ENCODE results near the gene RAP2B. TPM values are rescaled to one million over a fixed set of nuclear protein-coding genes. Genes with fewer than 3 reads are reported as not detected.
"Not testable (repeated sequence)": the region's sequence is repeated elsewhere in the genome, so short reads cannot be mapped to it uniquely, and the experiment has no call there.

The RAP2B gene
- 24.5 TPM for total RNA-seq (ENCODE audit: unreplicated experiment)
- long read RNA-seq, full-length matches to known transcripts, result 27 of 28 reads
- long read RNA-seq, partial matches to known transcripts, result 0 of 28 reads
- long read RNA-seq, other reads (novel, unspliced or antisense), result 1 of 28 reads

- DNase-seq, result peak; percentile 99
- no peak for TF ChIP-seq CTCF (IDR thresholded peaks at IDR 0.05; ENCODE audit: partially characterized antibody, unreplicated experiment)
- peaks cover 9% of the 10 kb centered on the region for H3K27me3 Mint-ChIP-seq (ENCODE audit: unreplicated experiment)
- peaks cover 22% of the 10 kb centered on the region for H3K4me1 Mint-ChIP-seq (ENCODE audit: low read depth, unreplicated experiment)
- H3K27ac Mint-ChIP-seq (ENCODE audit: unreplicated experiment), result peak within 1 kb of the TSS; percentile 98
- peaks cover 20% of the 10 kb centered on the region for H3K9me3 Mint-ChIP-seq (ENCODE audit: unreplicated experiment)
- H3K4me3 Mint-ChIP-seq (ENCODE audit: unreplicated experiment), result peak within 1 kb of the TSS; percentile 99
- no peaks in the 10 kb centered on the region for H3K36me3 Mint-ChIP-seq (ENCODE audit: unreplicated experiment)
Measured at GRCh38 chr3:153161714-153162512, at the start of gene RAP2B. RAP2B (plus strand) TSS chr3:153162226; CDS start chr3:153162694, 468 bp downstream.

GRCh38 chr3:153113541-153113940 is 48.5 kb upstream of the RAP2B start:
- no peak for TF ChIP-seq CTCF (IDR thresholded peaks at IDR 0.05; ENCODE audit: partially characterized antibody, unreplicated experiment)
- Mint-ChIP-seq H3K4me1 (ENCODE audit: low read depth, unreplicated experiment) (no peaks in the 10 kb centered on the region), H3K27ac (ENCODE audit: unreplicated experiment) (no peak overlapping the region), H3K27me3 (ENCODE audit: unreplicated experiment) (peaks cover 4% of the 10 kb centered on the region), H3K4me3 (ENCODE audit: unreplicated experiment) (no peak overlapping the region), H3K9me3 (ENCODE audit: unreplicated experiment) (no peaks in the 10 kb centered on the region), H3K36me3 (ENCODE audit: unreplicated experiment) (no peaks in the 10 kb centered on the region)
- DNase-seq, result no peak

- not testable (repeated sequence) for H3K27ac Mint-ChIP-seq (ENCODE audit: unreplicated experiment); H3K9me3 Mint-ChIP-seq (ENCODE audit: unreplicated experiment); H3K4me1 Mint-ChIP-seq (ENCODE audit: low read depth, unreplicated experiment); H3K27me3 Mint-ChIP-seq (ENCODE audit: unreplicated experiment); H3K4me3 Mint-ChIP-seq (ENCODE audit: unreplicated experiment); DNase-seq; H3K36me3 Mint-ChIP-seq (ENCODE audit: unreplicated experiment)
Measured at GRCh38 chr3:153114270-153114669, 47.8 kb upstream of the RAP2B start.

- DNase-seq, result no peak
- no peaks in the 10 kb centered on the region for H3K36me3 Mint-ChIP-seq (ENCODE audit: unreplicated experiment)
- peaks cover 6% of the 10 kb centered on the region for H3K27me3 Mint-ChIP-seq (ENCODE audit: unreplicated experiment)
- no peaks in the 10 kb centered on the region for H3K9me3 Mint-ChIP-seq (ENCODE audit: unreplicated experiment)
- H3K4me3 Mint-ChIP-seq (ENCODE audit: unreplicated experiment), result no peak overlapping the region
- no peak for TF ChIP-seq CTCF (IDR thresholded peaks at IDR 0.05; ENCODE audit: partially characterized antibody, unreplicated experiment)
- no peak overlapping the region for H3K27ac Mint-ChIP-seq (ENCODE audit: unreplicated experiment)
- H3K4me1 Mint-ChIP-seq (ENCODE audit: low read depth, unreplicated experiment), result no peaks in the 10 kb centered on the region
Measured at GRCh38 chr3:153115326-153115725, 46.7 kb upstream of the RAP2B start.

DNA sequence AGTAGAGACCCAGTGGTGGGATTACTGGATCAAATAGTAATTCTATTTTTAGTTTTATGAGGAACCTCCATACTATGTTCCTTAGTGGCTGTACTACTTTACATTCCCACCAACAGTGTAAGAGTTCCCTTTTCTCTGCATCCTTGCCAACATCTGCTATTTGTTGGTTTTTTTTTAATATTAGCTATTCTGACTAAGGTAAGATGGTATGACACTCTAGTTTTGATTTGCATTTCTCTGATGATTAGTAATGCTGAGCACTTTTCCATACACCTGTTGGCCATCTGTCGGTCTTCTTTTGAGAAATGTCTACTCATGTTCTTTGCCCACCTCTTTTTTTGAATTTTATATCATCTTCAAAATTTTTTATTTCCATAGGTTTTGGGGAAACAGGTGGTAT is 34.2 kb upstream of the RAP2B start:
- H3K9me3 Mint-ChIP-seq (ENCODE audit: unreplicated experiment), result no peaks in the 10 kb centered on the region
- no peaks in the 10 kb centered on the region for H3K27me3 Mint-ChIP-seq (ENCODE audit: unreplicated experiment)
- H3K27ac Mint-ChIP-seq (ENCODE audit: unreplicated experiment), result no peak overlapping the region
- H3K4me1 Mint-ChIP-seq (ENCODE audit: low read depth, unreplicated experiment), result no peaks in the 10 kb centered on the region
- peaks cover 4% of the 10 kb centered on the region for H3K36me3 Mint-ChIP-seq (ENCODE audit: unreplicated experiment)
- no peak for DNase-seq
- no peak overlapping the region for H3K4me3 Mint-ChIP-seq (ENCODE audit: unreplicated experiment)
- TF ChIP-seq CTCF (IDR thresholded peaks at IDR 0.05; ENCODE audit: partially characterized antibody, unreplicated experiment), result no peak
